HG03575 (cell line): ENCODE data around the gene VAMP4.
"Not testable (repeated sequence)": the region's sequence is repeated elsewhere in the genome, so short reads cannot be mapped to it uniquely, and the experiment has no call there.

ENCODE experiments used
- ATAC-seq: cut with Tn5 transposase; IDR thresholded peaks from one replicate; pipeline ENCODE4 v1.9.1; 2021; ENCODE audit not compliant: unreplicated experiment, insufficient number of reproducible peaks, low FRiP score; ENCODE audit errors: extremely low read depth

Gene VAMP4

GRCh38 chr1:171656206-171656605 is 85.7 kb downstream of the VAMP4 start:
- ATAC-seq = not testable (repeated sequence)

- no peak for ATAC-seq
These were observed 86.1 kb downstream of the VAMP4 start for GRCh38 chr1:171655746-171656116.

GRCh38 chr1:171654942-171655745 is 86.7 kb downstream of the VAMP4 start:
- no peak for ATAC-seq

- no peak for ATAC-seq
These were observed 87.5 kb downstream of the VAMP4 start for GRCh38 chr1:171654201-171654941.

GRCh38 chr1:171653796-171654195 is 88.1 kb downstream of the VAMP4 start:
- no peak for ATAC-seq

GRCh38 chr1:171652234-171652822 is 89.5 kb downstream of the VAMP4 start, which contains the start of gene MYOC:
Gene MYOC, minus strand, starts transcription at chr1:171652688. Its CDS starts 77 bp downstream, at chr1:171652611.
- ATAC-seq = no peak
